Keratinocyte (primary cell): Measurements from ENCODE around the gene TMEM245. TPM values are rescaled to one million over a fixed set of nuclear protein-coding genes. Genes with fewer than 3 reads are reported as not detected.

Source experiments
- DNase-seq: peaks from one replicate; pipeline ENCODE4 v3.0.0-alpha.2; 2011; ENCODE audit warnings: low read depth, missing footprints, low spot score
- FAIRE-seq: peaks from 2 replicates; lab custom pipeline; 2011; peaks lifted over from hg19 to GRCh38; lab: Jason Lieb, UNC
- H2AFZ ChIP-seq: 2 replicates; pipeline ENCODE4 v1.6.0; 2012; ENCODE audit warnings: low read length, control low read depth, inconsistent platforms; ENCODE audit not compliant: control insufficient read depth
- H3K27ac ChIP-seq: 2 replicates; pipeline ENCODE4 v1.5.1; 2011; ENCODE audit warnings: low read length; ENCODE audit not compliant: control insufficient read depth, insufficient read depth
- H3K27me3 ChIP-seq: 3 replicates; pipeline ENCODE4 v1.6.0; 2011; ENCODE audit warnings: low read length; ENCODE audit not compliant: control insufficient read depth, insufficient read depth; ENCODE audit errors: extremely low read depth
- H3K36me3 ChIP-seq, 2 experiments: 2 replicates in 1 of 2; 3 replicates in 1 of 2; pipeline ENCODE4 v1.5.1; 2011; ENCODE audit warnings: low read length in 2 of 2, mild to moderate bottlenecking in 1 of 2; ENCODE audit not compliant: control insufficient read depth in 2 of 2, insufficient read depth in 2 of 2; ENCODE audit errors: extremely low read depth in 1 of 2
- H3K4me1 ChIP-seq: 3 replicates; pipeline ENCODE4 v1.5.1; 2011; ENCODE audit warnings: low read length; ENCODE audit not compliant: control insufficient read depth, insufficient read depth; ENCODE audit errors: extremely low read depth
- H3K4me2 ChIP-seq: 3 replicates; pipeline ENCODE4 v1.6.0; 2011; ENCODE audit warnings: low read depth, low read length; ENCODE audit not compliant: control insufficient read depth, insufficient read depth; ENCODE audit errors: extremely low read depth
- H3K4me3 ChIP-seq, 3 experiments: fragments of 200-600 bp in 1 of 3; sonication (generic) in 1 of 3; 2 replicates in 2 of 3; 3 replicates in 1 of 3; pipeline ENCODE4 v1.5.1; 2011 to 2016; ENCODE audit warnings: low read length in 3 of 3, mild to moderate bottlenecking in 3 of 3, control low read depth in 2 of 3, inconsistent platforms in 1 of 3, low read depth in 1 of 3, mixed read lengths in 1 of 3, mixed run types in 1 of 3, moderate library complexity in 1 of 3; ENCODE audit not compliant: control insufficient read depth in 2 of 3, insufficient read depth in 2 of 3; ENCODE audit errors: extremely low read depth in 1 of 3
- H3K79me2 ChIP-seq: 2 replicates; pipeline ENCODE4 v1.6.0; 2012; ENCODE audit warnings: low read length; ENCODE audit not compliant: control insufficient read depth, insufficient read depth
- H3K9ac ChIP-seq: 3 replicates; pipeline ENCODE4 v1.6.0; 2011; ENCODE audit warnings: low read length; ENCODE audit not compliant: control insufficient read depth, insufficient read depth; ENCODE audit errors: extremely low read depth
- H3K9me1 ChIP-seq: 3 replicates; pipeline ENCODE4 v1.6.0; 2011; ENCODE audit warnings: low read length; ENCODE audit not compliant: control insufficient read depth, insufficient read depth; ENCODE audit errors: extremely low read depth
- H3K9me3 ChIP-seq: 2 replicates; pipeline ENCODE4 v1.5.1; 2012; ENCODE audit warnings: low read depth, low read length; ENCODE audit not compliant: control insufficient read depth
- H4K20me1 ChIP-seq: 3 replicates; pipeline ENCODE4 v1.6.0; 2011; ENCODE audit warnings: low read length; ENCODE audit not compliant: control insufficient read depth, insufficient read depth; ENCODE audit errors: extremely low read depth
- CTCF ChIP-seq, 3 experiments: IDR thresholded peaks in 1 of 3; conservative IDR thresholded peaks in 1 of 3; optimal IDR thresholded peaks in 1 of 3; 2 replicates in 2 of 3; 3 replicates in 1 of 3; pipeline versions ENCODE3 to v1.5.1; 2011; ENCODE audit warnings: low read length in 3 of 3, mild to moderate bottlenecking in 3 of 3, moderate library complexity in 2 of 3, control low read depth in 1 of 3, inconsistent platforms in 1 of 3; ENCODE audit not compliant: insufficient read depth in 2 of 3; ENCODE audit errors: extremely low read depth in 1 of 3
- EZH2 ChIP-seq: IDR thresholded peaks from one replicate; pipeline ENCODE4 v1.6.1; 2012; ENCODE audit warnings: inconsistent platforms, mild to moderate bottlenecking, low read length, moderate library complexity
- dilution Hi-C: fragments of 300-500 bp; cut with MboI; formaldehyde crosslinking; loops from one replicate; pipeline ENCODE4 v1.7.0; 2020; ENCODE audit warnings: low sequenced_read_pairs; ENCODE audit not compliant: extremely low pct_ligation_motif_present
- polyA plus RNA-seq, 5 experiments: library from polyadenylated mRNA; depleted of rRNA in 3 of 5; stranded (reverse) in 3 of 5; stranded (forward) in 1 of 5; unstranded in 1 of 5; fragments of >200 nt; gene quantifications; 1 replicate in 1 of 5; 2 replicates in 3 of 5; 3 replicates in 1 of 5; pipeline versions ENCODE4 v1.2.1 to v1.2.3, GENCODE V29; 2011 to 2012; ENCODE audit warnings: missing spikeins in 2 of 5, low read depth in 1 of 5, low replicate concordance in 1 of 5

TMEM245 gene
- polyA plus RNA-seq, 1 donor (not counting 4 experiments of a cell fraction or from before 2014, with no cell fraction given), result 40.0 TPM

- Histone ChIP-seq H3K9me3 (no peaks in the 10 kb centered on the region), H3K36me3 (peaks cover 4 to 7% of the 10 kb centered on the region in 2 experiments), H3K9me1 (peaks cover 3% of the 10 kb centered on the region), H3K4me3 (peak overlapping the region in 2 of 3 experiments; percentile 43 to 50), H3K9ac (peak overlapping the region; percentile 70), H3K27ac (peak overlapping the region; percentile 97), H3K4me1 (peaks cover 38% of the 10 kb centered on the region), H3K4me2 (peak overlapping the region; percentile 94), H4K20me1 (peaks cover 2% of the 10 kb centered on the region), H2AFZ (no peak overlapping the region), H3K27me3 (no peaks in the 10 kb centered on the region), H3K79me2 (peaks cover 86% of the 10 kb centered on the region)
- TF ChIP-seq CTCF (optimal IDR thresholded peaks at IDR 0.05 in 1 of 3, IDR thresholded peaks at IDR 0.05 in 1 of 3, conservative IDR thresholded peaks at IDR 0.05 in 1 of 3; ENCODE audit: extremely low read depth in 1 of 3, insufficient read depth in 2 of 3, low read length in 3 of 3), result no peak
- no peak for TF ChIP-seq EZH2
- DNase-seq, result no peak
- FAIRE-seq, result peak; percentile 67
- dilution Hi-C loops, result no loop called here
Observed at GRCh38 chr9:109101810-109102209, 17.9 kb downstream of the TMEM245 start.

DNA sequence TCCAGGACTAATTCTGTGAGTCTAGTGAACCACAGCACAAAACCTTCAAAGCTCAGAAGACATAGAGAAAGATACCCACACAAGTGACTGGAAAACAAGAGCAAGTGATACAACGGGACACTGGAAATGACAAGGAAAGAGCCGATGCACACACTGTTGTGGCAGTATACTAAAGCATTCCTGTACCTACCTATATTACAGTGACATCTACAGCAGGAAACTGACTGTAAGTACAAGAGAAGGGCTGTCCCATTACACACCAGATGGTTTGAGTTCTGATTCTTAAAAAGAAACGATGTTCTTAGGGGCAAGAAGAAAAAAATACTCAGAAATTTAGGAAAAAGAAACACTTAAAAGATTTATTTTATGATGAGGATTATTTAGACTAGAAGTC, 18.5 kb downstream of the TMEM245 start:
- peak overlapping the region in 1 of 3 experiments; percentile 50 for H3K4me3 ChIP-seq
- peak overlapping the region; percentile 97 for H3K27ac ChIP-seq
- H3K9ac ChIP-seq, result peak overlapping the region; percentile 70
- H3K36me3 ChIP-seq, result peaks cover 4 to 7% of the 10 kb centered on the region in 2 experiments
- H3K9me3 ChIP-seq, result no peaks in the 10 kb centered on the region
- peaks cover 3% of the 10 kb centered on the region for H3K9me1 ChIP-seq
- H3K4me1 ChIP-seq, result peaks cover 37% of the 10 kb centered on the region
- dilution Hi-C loops, result no loop called here
- H3K79me2 ChIP-seq, result peaks cover 85% of the 10 kb centered on the region
- DNase-seq (no peak), FAIRE-seq (no peak)
- TF ChIP-seq CTCF (optimal IDR thresholded peaks at IDR 0.05 in 1 of 3, IDR thresholded peaks at IDR 0.05 in 1 of 3, conservative IDR thresholded peaks at IDR 0.05 in 1 of 3; ENCODE audit: extremely low read depth in 1 of 3, insufficient read depth in 2 of 3, low read length in 3 of 3), result no peak
- TF ChIP-seq EZH2, result no peak
- no peaks in the 10 kb centered on the region for H3K27me3 ChIP-seq
- H3K4me2 ChIP-seq, result peak overlapping the region; percentile 94
- peaks cover 2% of the 10 kb centered on the region for H4K20me1 ChIP-seq
- no peak overlapping the region for H2AFZ ChIP-seq
